ENCODE results near the gene SRR. TPM values are rescaled to one million over a fixed set of nuclear protein-coding genes. Genes with fewer than 3 reads are reported as not detected.

The SRR gene
- total and polyA plus RNA-seq, 4 donors: 21.4 to 43.6 (median 40.0) TPM

DNA sequence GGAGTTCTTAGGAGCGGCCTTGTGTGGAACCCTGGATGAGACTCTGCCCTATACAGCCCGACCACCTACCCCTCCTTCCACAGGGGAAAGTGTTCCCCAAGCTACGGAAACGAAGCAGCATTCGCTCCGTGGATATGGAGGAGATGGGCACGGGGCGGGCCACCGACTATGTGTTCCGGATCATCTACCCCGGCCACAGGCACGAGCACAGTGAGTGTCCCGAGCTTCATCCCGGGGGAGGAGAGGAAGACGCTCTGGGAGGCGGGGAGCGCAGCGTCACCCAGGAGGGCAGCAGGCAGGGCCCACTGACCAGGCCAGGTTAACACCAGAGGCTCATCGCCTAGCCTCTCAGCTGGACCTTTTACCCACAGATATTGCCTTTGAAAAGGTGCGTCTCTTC is 61.4 kb downstream of the SRR start:
- H3K9me3 ChIP-seq (ENCODE audit: control insufficient read depth, insufficient read depth, low read length): no peaks in the 10 kb centered on the region
- no peak overlapping the region for H3K27ac ChIP-seq (ENCODE audit: low read depth, low read length)
- 93% methylated on average over 18 of the region's 20 CpGs for WGBS (ENCODE audit: insufficient coverage)
- peaks cover 97% of the 10 kb centered on the region for H3K36me3 ChIP-seq (ENCODE audit: control insufficient read depth, insufficient read depth, low read length)
- no peak overlapping the region for H3K4me3 ChIP-seq (ENCODE audit: low read depth, low read length)
- no peak for DNase-seq (ENCODE audit: low read depth in 4 of 6, low spot score in 6 of 6)
- peaks cover 51% of the 10 kb centered on the region for H3K4me1 ChIP-seq (ENCODE audit: control insufficient read depth, insufficient read depth, low read length)
- H3K27me3 ChIP-seq (ENCODE audit: control insufficient read depth, insufficient read depth, low read length): no peaks in the 10 kb centered on the region

- H3K9me3 ChIP-seq (ENCODE audit: control insufficient read depth, insufficient read depth, low read length): no peaks in the 10 kb centered on the region
- H3K27me3 ChIP-seq (ENCODE audit: control insufficient read depth, insufficient read depth, low read length): no peaks in the 10 kb centered on the region
- H3K4me1 ChIP-seq (ENCODE audit: control insufficient read depth, insufficient read depth, low read length): peaks cover 43% of the 10 kb centered on the region
- DNase-seq (ENCODE audit: low read depth in 4 of 6, low spot score in 6 of 6): no peak
- WGBS (ENCODE audit: insufficient coverage): 74% methylated on average over 9 of the region's 26 CpGs
- H3K27ac ChIP-seq (ENCODE audit: low read depth, low read length): no peak overlapping the region
- H3K4me3 ChIP-seq (ENCODE audit: low read depth, low read length): no peak overlapping the region
- peaks cover 95% of the 10 kb centered on the region for H3K36me3 ChIP-seq (ENCODE audit: control insufficient read depth, insufficient read depth, low read length)
These were observed 63.2 kb downstream of the SRR start for GRCh38 chr17:2366747-2367494.

DNA sequence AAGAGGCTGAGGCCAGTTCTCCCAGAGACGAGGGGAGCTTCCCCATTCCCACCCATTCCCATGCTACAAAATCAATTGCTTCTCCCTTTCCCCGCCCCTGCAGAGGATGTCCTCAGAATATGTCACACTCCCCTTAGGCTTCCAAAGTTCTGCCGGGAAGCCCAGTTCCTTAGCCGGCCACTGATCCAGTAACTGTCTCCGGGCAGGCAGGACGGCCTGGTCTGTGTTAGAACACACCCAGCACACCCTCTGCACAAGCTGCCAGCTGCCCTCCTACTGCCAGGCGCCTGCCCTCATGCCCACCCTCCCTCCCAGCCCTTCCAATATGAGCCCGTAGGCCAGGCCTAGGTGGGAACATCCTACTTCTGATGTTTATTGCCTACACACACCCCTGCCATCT is 64.6 kb downstream of the SRR start:
- no peak overlapping the region for H3K27ac ChIP-seq (ENCODE audit: low read depth, low read length)
- 97% methylated on average over 5 of the region's 8 CpGs for WGBS (ENCODE audit: insufficient coverage)
- no peaks in the 10 kb centered on the region for H3K9me3 ChIP-seq (ENCODE audit: control insufficient read depth, insufficient read depth, low read length)
- peaks cover 95% of the 10 kb centered on the region for H3K36me3 ChIP-seq (ENCODE audit: control insufficient read depth, insufficient read depth, low read length)
- no peak overlapping the region for H3K4me3 ChIP-seq (ENCODE audit: low read depth, low read length)
- no peak for DNase-seq (ENCODE audit: low read depth in 4 of 6, low spot score in 6 of 6)
- H3K27me3 ChIP-seq (ENCODE audit: control insufficient read depth, insufficient read depth, low read length): no peaks in the 10 kb centered on the region
- peaks cover 38% of the 10 kb centered on the region for H3K4me1 ChIP-seq (ENCODE audit: control insufficient read depth, insufficient read depth, low read length)

DNA sequence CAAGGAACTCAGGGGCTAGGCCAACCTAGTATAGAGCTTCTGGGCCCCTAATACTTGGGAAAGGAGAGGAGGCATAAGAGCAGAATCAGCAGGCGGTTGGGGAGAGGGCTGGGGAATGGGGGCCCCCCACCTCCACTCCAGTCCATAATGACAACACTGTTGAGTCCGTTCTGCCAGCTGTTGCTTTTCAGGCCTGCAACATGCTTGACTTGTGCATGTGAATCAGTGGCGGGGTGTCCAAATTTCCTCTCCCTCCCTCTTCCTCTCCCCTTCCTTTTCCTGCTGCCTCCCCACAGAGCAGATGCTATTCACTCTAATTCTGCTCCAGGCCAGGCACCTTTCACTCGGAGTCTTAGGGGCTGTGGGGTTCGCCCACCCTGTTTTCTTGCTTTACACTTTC is 65.3 kb downstream of the SRR start:
- no peaks in the 10 kb centered on the region for H3K9me3 ChIP-seq (ENCODE audit: control insufficient read depth, insufficient read depth, low read length)
- DNase-seq (ENCODE audit: low read depth in 4 of 6, low spot score in 6 of 6): no peak
- peaks cover 31% of the 10 kb centered on the region for H3K4me1 ChIP-seq (ENCODE audit: control insufficient read depth, insufficient read depth, low read length)
- no peak overlapping the region for H3K27ac ChIP-seq (ENCODE audit: low read depth, low read length)
- H3K36me3 ChIP-seq (ENCODE audit: control insufficient read depth, insufficient read depth, low read length): peaks cover 94% of the 10 kb centered on the region
- H3K27me3 ChIP-seq (ENCODE audit: control insufficient read depth, insufficient read depth, low read length): no peaks in the 10 kb centered on the region
- 45% methylated on average over 3 of the region's 5 CpGs for whole genome bisulfite sequencing (ENCODE audit: insufficient coverage)
- H3K4me3 ChIP-seq (ENCODE audit: low read depth, low read length): no peak overlapping the region

GRCh38 chr17:2369551-2370210 is 65.9 kb downstream of the SRR start:
- 53% methylated on average over 20 of the region's 20 CpGs for WGBS (ENCODE audit: insufficient coverage)
- peaks cover 93% of the 10 kb centered on the region for H3K36me3 ChIP-seq (ENCODE audit: control insufficient read depth, insufficient read depth, low read length)
- no peak overlapping the region for H3K27ac ChIP-seq (ENCODE audit: low read depth, low read length)
- H3K4me3 ChIP-seq (ENCODE audit: low read depth, low read length): no peak overlapping the region
- peaks cover 24% of the 10 kb centered on the region for H3K4me1 ChIP-seq (ENCODE audit: control insufficient read depth, insufficient read depth, low read length)
- DNase-seq (ENCODE audit: low read depth in 4 of 6, low spot score in 6 of 6): no peak
- no peaks in the 10 kb centered on the region for H3K9me3 ChIP-seq (ENCODE audit: control insufficient read depth, insufficient read depth, low read length)
- no peaks in the 10 kb centered on the region for H3K27me3 ChIP-seq (ENCODE audit: control insufficient read depth, insufficient read depth, low read length)

DNA sequence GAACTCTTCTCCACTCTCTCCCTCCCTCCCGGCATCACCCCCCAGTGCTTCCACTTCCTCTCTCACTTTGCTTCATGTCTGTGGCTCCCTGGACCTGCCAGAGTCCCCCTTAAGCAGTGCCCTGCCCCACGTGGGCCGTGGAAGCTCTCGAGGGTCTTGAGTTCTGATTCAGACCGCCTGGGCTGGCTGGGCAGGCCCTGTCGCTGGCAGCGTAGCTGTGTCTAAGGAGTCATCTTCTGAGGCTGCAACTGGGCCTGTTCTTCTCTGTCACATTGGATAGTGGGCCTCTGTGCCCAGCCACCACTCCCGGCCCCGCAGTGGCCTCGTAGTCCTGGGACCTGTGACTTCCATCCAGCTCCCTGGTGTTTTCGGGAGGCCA is 66.5 kb downstream of the SRR start:
- H3K9me3 ChIP-seq (ENCODE audit: control insufficient read depth, insufficient read depth, low read length): no peaks in the 10 kb centered on the region
- peaks cover 93% of the 10 kb centered on the region for H3K36me3 ChIP-seq (ENCODE audit: control insufficient read depth, insufficient read depth, low read length)
- DNase-seq (ENCODE audit: low read depth in 4 of 6, low spot score in 6 of 6): no peak
- no peaks in the 10 kb centered on the region for H3K27me3 ChIP-seq (ENCODE audit: control insufficient read depth, insufficient read depth, low read length)
- H3K27ac ChIP-seq (ENCODE audit: low read depth, low read length): no peak overlapping the region
- H3K4me1 ChIP-seq (ENCODE audit: control insufficient read depth, insufficient read depth, low read length): peaks cover 24% of the 10 kb centered on the region
- WGBS (ENCODE audit: insufficient coverage): 79% methylated on average over 11 of the region's 11 CpGs
- H3K4me3 ChIP-seq (ENCODE audit: low read depth, low read length): no peak overlapping the region

DNA sequence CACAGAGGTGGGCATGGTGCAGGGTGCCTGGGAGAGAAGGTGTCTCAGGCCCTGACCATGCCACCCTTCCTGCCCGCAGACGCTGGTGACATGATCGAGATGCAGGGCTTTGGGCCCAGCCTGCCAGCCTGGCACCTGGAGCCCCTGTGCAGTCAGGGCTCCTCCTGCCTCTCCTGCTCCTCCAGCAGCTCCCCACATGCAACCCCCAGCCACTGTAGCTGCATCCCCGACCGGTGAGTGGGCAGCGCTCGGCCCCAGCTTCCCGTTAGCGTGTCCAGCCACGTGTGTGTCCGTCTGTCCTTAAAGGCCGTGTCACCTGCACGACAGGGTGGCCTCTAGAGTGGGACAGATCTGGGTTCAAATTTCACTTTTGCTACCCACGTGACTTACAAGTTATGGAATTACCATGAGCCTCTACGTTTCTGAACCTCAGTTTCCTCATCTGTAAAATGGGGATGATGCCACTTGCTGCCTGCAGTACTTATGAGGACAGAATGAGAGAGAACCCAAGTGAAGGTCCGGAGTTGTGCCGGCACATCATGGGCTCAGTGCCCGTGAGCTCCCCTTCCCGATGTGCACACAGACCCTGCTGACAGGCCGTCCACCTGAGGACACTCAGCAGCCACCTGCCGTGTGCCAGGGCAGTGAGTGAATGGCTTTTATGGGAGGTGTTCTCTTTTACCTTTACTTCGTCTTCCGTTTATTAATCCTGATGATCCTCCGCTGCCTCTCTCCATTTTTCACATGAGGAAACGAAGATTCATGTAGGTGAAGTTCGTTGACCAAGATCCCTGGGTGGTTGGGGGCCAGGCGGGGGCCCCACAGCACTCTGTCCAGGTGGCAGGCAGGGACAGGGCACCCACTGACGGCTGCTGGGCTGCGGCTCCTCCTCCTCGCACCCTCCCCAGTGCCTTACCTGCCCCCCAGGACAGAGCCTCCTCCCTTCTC is 67.7 kb downstream of the SRR start:
- peaks cover 94% of the 10 kb centered on the region for H3K36me3 ChIP-seq (ENCODE audit: control insufficient read depth, insufficient read depth, low read length)
- WGBS (ENCODE audit: insufficient coverage): 93% methylated on average over 24 of the region's 30 CpGs
- H3K27me3 ChIP-seq (ENCODE audit: control insufficient read depth, insufficient read depth, low read length): no peaks in the 10 kb centered on the region
- no peaks in the 10 kb centered on the region for H3K9me3 ChIP-seq (ENCODE audit: control insufficient read depth, insufficient read depth, low read length)
- no peak overlapping the region for H3K27ac ChIP-seq (ENCODE audit: low read depth, low read length)
- H3K4me1 ChIP-seq (ENCODE audit: control insufficient read depth, insufficient read depth, low read length): peaks cover 24% of the 10 kb centered on the region
- no peak overlapping the region for H3K4me3 ChIP-seq (ENCODE audit: low read depth, low read length)
- DNase-seq (ENCODE audit: low read depth in 4 of 6, low spot score in 6 of 6): no peak

DNA sequence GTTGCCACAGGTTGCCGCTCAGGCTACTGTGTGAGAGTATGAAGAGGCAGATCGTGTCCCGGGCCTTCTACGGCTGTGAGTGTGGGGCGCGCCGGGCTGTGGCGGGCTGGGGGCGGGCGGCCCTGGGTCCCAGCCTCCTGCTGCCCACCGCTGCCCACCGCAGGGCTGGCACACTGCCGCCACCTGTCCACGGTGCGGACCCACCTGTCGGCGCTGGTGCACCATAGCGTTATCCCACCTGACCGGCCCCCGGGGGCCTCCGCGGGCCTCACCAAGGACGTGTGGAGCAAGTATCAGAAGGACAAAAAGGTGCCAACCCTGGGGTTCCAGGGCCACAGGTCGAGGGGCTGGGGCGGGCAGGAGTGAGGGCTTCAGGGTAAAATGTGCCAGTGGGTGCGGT is 68.4 kb downstream of the SRR start:
- no peaks in the 10 kb centered on the region for H3K27me3 ChIP-seq (ENCODE audit: control insufficient read depth, insufficient read depth, low read length)
- 95% methylated on average over 26 of the region's 26 CpGs for WGBS (ENCODE audit: insufficient coverage)
- no peaks in the 10 kb centered on the region for H3K9me3 ChIP-seq (ENCODE audit: control insufficient read depth, insufficient read depth, low read length)
- no peak for DNase-seq (ENCODE audit: low read depth in 4 of 6, low spot score in 6 of 6)
- H3K27ac ChIP-seq (ENCODE audit: low read depth, low read length): no peak overlapping the region
- H3K4me3 ChIP-seq (ENCODE audit: low read depth, low read length): no peak overlapping the region
- peaks cover 94% of the 10 kb centered on the region for H3K36me3 ChIP-seq (ENCODE audit: control insufficient read depth, insufficient read depth, low read length)
- peaks cover 21% of the 10 kb centered on the region for H3K4me1 ChIP-seq (ENCODE audit: control insufficient read depth, insufficient read depth, low read length)

- no peaks in the 10 kb centered on the region for H3K27me3 ChIP-seq (ENCODE audit: control insufficient read depth, insufficient read depth, low read length)
- no peak for DNase-seq (ENCODE audit: low read depth in 4 of 6, low spot score in 6 of 6)
- no peaks in the 10 kb centered on the region for H3K9me3 ChIP-seq (ENCODE audit: control insufficient read depth, insufficient read depth, low read length)
- WGBS (ENCODE audit: insufficient coverage): 91% methylated on average over 16 of the region's 16 CpGs
- H3K4me3 ChIP-seq (ENCODE audit: low read depth, low read length): no peak overlapping the region
- H3K27ac ChIP-seq (ENCODE audit: low read depth, low read length): no peak overlapping the region
- H3K36me3 ChIP-seq (ENCODE audit: control insufficient read depth, insufficient read depth, low read length): peaks cover 94% of the 10 kb centered on the region
- H3K4me1 ChIP-seq (ENCODE audit: control insufficient read depth, insufficient read depth, low read length): peaks cover 21% of the 10 kb centered on the region
These were observed 68.9 kb downstream of the SRR start for GRCh38 chr17:2372681-2373080.

Data from spinal cord (tissue), 10 donors.